Measurements from ENCODE around the gene NEK9. TPM values are rescaled to one million over a fixed set of nuclear protein-coding genes. Genes with fewer than 3 reads are reported as not detected.
"Not testable (repeated sequence)": the region's sequence is repeated elsewhere in the genome, so short reads cannot be mapped to it uniquely, and the experiment has no call there.

NEK9 gene
- total and polyA plus RNA-seq, 2 donors (not counting 1 experiment from before 2014, with no cell fraction given) = 35.1 to 110 TPM

DNA sequence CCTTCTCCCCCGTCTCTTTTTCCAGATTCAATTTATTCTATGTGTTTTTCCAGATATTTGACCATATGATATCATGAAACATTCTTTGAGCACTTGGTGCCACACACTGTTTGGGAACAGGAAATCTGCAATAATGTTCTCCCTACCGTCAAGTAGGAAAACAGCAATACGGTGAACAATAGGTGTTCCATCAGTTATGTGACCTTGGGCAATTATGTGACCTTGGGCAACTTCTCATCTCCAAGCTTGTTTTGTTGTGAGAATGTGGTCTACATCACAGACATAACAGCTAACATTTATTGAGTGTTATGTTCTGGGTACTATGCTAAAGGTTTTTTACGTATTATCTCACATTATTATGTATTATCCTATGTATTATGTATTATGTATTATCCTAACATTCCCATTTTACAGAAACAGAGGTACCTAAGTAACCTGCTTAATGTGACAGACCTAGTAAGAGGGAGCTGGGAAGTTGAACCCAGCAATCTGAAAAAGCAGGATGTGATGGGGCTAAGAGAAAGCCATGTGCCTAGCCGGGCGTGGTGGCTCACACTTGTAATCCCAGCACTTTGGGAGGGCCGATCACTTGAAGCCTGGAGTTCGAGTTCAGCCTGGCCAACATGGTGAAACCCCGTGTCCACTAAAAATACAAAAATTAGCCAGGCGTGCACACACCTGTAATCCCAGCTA lies 1.2 kb upstream of the NEK9 start:
- H3K4me3 ChIP-seq (ENCODE audit: control extremely low read depth in 1 of 5, extremely low read depth in 1 of 5, insufficient read depth in 1 of 5, low read depth in 2 of 5, low read length in 4 of 5) = peak overlapping the region in 4 of 5 experiments; percentile 67 to 88 (median 78)
- H3K36me3 ChIP-seq (replicated peaks in 1 of 2; ENCODE audit: control extremely low read depth in 1 of 2, control insufficient read depth in 1 of 2, extremely low read depth in 1 of 2, insufficient read depth in 2 of 2, low read length in 1 of 2) = peaks cover 0 to 2% of the 10 kb centered on the region in 2 experiments
- H3K4me1 ChIP-seq (ENCODE audit: control insufficient read depth in 2 of 2, insufficient read depth in 2 of 2, low read length in 2 of 2) = peaks cover 17 to 21% of the 10 kb centered on the region in 2 donors
- H3K27ac ChIP-seq (ENCODE audit: low read length in 2 of 2) = no peak overlapping the region
- ChIA-PET CTCF (interaction anchor here (0.8 to 10.9 kb wide), 4 partner anchors 10 to 361 kb away, joined by 3 to 321 read pairs (median 6); no protein-coding TSS in a partner anchor), POLR2A (interaction anchor here (2.1 kb wide), 1 partner anchor 131 kb away, joined by 4 read pairs; no protein-coding TSS in a partner anchor)
- no peaks in the 10 kb centered on the region for H3K27me3 ChIP-seq (replicated peaks in 1 of 4; ENCODE audit: control extremely low read depth in 1 of 4, control insufficient read depth in 3 of 4, insufficient read depth in 4 of 4, low read length in 3 of 4)
- no peak for TF ChIP-seq CTCF (IDR thresholded peaks at IDR 0.05)
- TF ChIP-seq EZH2 (IDR thresholded peaks at IDR 0.05; ENCODE audit: borderline replicate concordance, insufficient read depth, low read depth, low read length, poor library complexity, severe bottlenecking) = no peak
- H3K9ac ChIP-seq (ENCODE audit: low read length) = no peak overlapping the region
- no peak for ATAC-seq (ENCODE audit: low read depth)
- H3K4me1 Mint-ChIP-seq = peaks cover 40% of the 10 kb centered on the region
- H3K4me2 ChIP-seq (replicated peaks; ENCODE audit: low read depth, low read length, poor library complexity, severe bottlenecking) = peak overlapping the region; percentile 90
- no peak overlapping the region for H2AFZ ChIP-seq (ENCODE audit: insufficient read depth, low read depth, low read length, poor library complexity, severe bottlenecking)
- no peaks in the 10 kb centered on the region for H3K9me3 ChIP-seq (ENCODE audit: control extremely low read depth in 1 of 3, control insufficient read depth in 2 of 3, insufficient read depth in 1 of 3, low read length in 2 of 3)
- H3K27me3 Mint-ChIP-seq = no peaks in the 10 kb centered on the region
- H3K9me3 Mint-ChIP-seq (ENCODE audit: insufficient read depth) = no peaks in the 10 kb centered on the region
- peak overlapping the region; percentile 53 for H3K27ac Mint-ChIP-seq
- H3K79me2 ChIP-seq (ENCODE audit: control insufficient read depth, insufficient read depth, low read length) = peaks cover 44% of the 10 kb centered on the region
- DNase-seq = no peak
- H3K4me3 Mint-ChIP-seq = peak overlapping the region; percentile 99
- no peaks in the 10 kb centered on the region for H4K20me1 ChIP-seq (ENCODE audit: control insufficient read depth, insufficient read depth, low read length, poor library complexity, severe bottlenecking)
- intact Hi-C loops (cut with micrococcal nuclease) = loop anchor here (1.0 to 10.0 kb wide), 4 partner anchors 63 to 434 kb away; partner anchors contain the start of genes ACYP1 and ZC2HC1C
- WGBS (ENCODE audit: insufficient coverage) = 90% methylated on average over 7 of the region's 10 CpGs

- peaks cover 17 to 21% of the 10 kb centered on the region in 2 donors for H3K4me1 ChIP-seq (ENCODE audit: control insufficient read depth in 2 of 2, insufficient read depth in 2 of 2, low read length in 2 of 2)
- intact Hi-C loops (cut with micrococcal nuclease) = loop anchor here (1.0 to 10.0 kb wide), 4 partner anchors 63 to 435 kb away; partner anchors contain the start of genes ACYP1 and ZC2HC1C
- peak overlapping the region; percentile 99 for H3K27ac Mint-ChIP-seq
- peak overlapping the region; percentile 90 for H3K4me2 ChIP-seq (replicated peaks; ENCODE audit: low read depth, low read length, poor library complexity, severe bottlenecking)
- H3K4me3 Mint-ChIP-seq = peak overlapping the region; percentile 99
- not testable (repeated sequence) for H3K9me3 ChIP-seq (ENCODE audit: control extremely low read depth in 1 of 3, control insufficient read depth in 2 of 3, insufficient read depth in 1 of 3, low read length in 2 of 3); DNase-seq; H3K9me3 Mint-ChIP-seq (ENCODE audit: insufficient read depth); H3K36me3 ChIP-seq (replicated peaks in 1 of 2; ENCODE audit: control extremely low read depth in 1 of 2, control insufficient read depth in 1 of 2, extremely low read depth in 1 of 2, insufficient read depth in 2 of 2, low read length in 1 of 2); H3K27me3 Mint-ChIP-seq; H3K27me3 ChIP-seq (replicated peaks in 1 of 4; ENCODE audit: control extremely low read depth in 1 of 4, control insufficient read depth in 3 of 4, insufficient read depth in 4 of 4, low read length in 3 of 4); ATAC-seq (ENCODE audit: low read depth); H4K20me1 ChIP-seq (ENCODE audit: control insufficient read depth, insufficient read depth, low read length, poor library complexity, severe bottlenecking)
- 21% methylated on average over 7 of the region's 16 CpGs for WGBS (ENCODE audit: insufficient coverage)
- H2AFZ ChIP-seq (ENCODE audit: insufficient read depth, low read depth, low read length, poor library complexity, severe bottlenecking) = peak overlapping the region; percentile 99
- H3K79me2 ChIP-seq (ENCODE audit: control insufficient read depth, insufficient read depth, low read length) = peaks cover 41% of the 10 kb centered on the region
- peaks cover 38% of the 10 kb centered on the region for H3K4me1 Mint-ChIP-seq
- ChIA-PET POLR2A (interaction anchor here (0.5 to 2.1 kb wide), 8 partner anchors 11 to 317 kb away, joined by 3 to 8 read pairs (median 4); partner anchors contain the start of gene ACYP1), CTCF (interaction anchor here (1.3 to 10.9 kb wide), 5 partner anchors 13 to 361 kb away, joined by 3 to 321 read pairs (median 4); no protein-coding TSS in a partner anchor)
- peak overlapping the region; percentile 67 to 88 (median 73) for H3K4me3 ChIP-seq (ENCODE audit: control extremely low read depth in 1 of 5, extremely low read depth in 1 of 5, insufficient read depth in 1 of 5, low read depth in 2 of 5, low read length in 4 of 5)
- peak overlapping the region; percentile 82 to 94 for H3K27ac ChIP-seq (ENCODE audit: low read length in 2 of 2)
- peak overlapping the region; percentile 98 for H3K9ac ChIP-seq (ENCODE audit: low read length)
Observed at GRCh38 chr14:75127474-75127820, 599 bp upstream of the NEK9 start.

Measured in B cell (primary cell).